Keratinocyte (primary cell): ENCODE results near the gene UHMK1.

ENCODE experiments used
- CTCF ChIP-seq, 3 experiments: IDR thresholded peaks in 1 of 3; conservative IDR thresholded peaks in 1 of 3; optimal IDR thresholded peaks in 1 of 3; 2 replicates in 2 of 3; 3 replicates in 1 of 3; pipeline versions ENCODE3 to v1.5.1; 2011; ENCODE audit warnings: low read length in 3 of 3, mild to moderate bottlenecking in 3 of 3, moderate library complexity in 2 of 3, control low read depth in 1 of 3, inconsistent platforms in 1 of 3; ENCODE audit not compliant: insufficient read depth in 2 of 3; ENCODE audit errors: extremely low read depth in 1 of 3
- EZH2 ChIP-seq: IDR thresholded peaks from one replicate; pipeline ENCODE4 v1.6.1; 2012; ENCODE audit warnings: inconsistent platforms, mild to moderate bottlenecking, low read length, moderate library complexity

GRCh38 chr1:162466797-162467196 lies 30.8 kb upstream of the UHMK1 start:
- TF ChIP-seq CTCF (optimal IDR thresholded peaks at IDR 0.05 in 1 of 3, IDR thresholded peaks at IDR 0.05 in 1 of 3, conservative IDR thresholded peaks at IDR 0.05 in 1 of 3; ENCODE audit: extremely low read depth in 1 of 3, insufficient read depth in 2 of 3, low read length in 3 of 3) (no peak), EZH2 (no peak)
